ENCODE measurements around the gene PITX3.
"Not testable (repeated sequence)": the region's sequence is repeated elsewhere in the genome, so short reads cannot be mapped to it uniquely, and the experiment has no call there.

PITX3 gene

DNA sequence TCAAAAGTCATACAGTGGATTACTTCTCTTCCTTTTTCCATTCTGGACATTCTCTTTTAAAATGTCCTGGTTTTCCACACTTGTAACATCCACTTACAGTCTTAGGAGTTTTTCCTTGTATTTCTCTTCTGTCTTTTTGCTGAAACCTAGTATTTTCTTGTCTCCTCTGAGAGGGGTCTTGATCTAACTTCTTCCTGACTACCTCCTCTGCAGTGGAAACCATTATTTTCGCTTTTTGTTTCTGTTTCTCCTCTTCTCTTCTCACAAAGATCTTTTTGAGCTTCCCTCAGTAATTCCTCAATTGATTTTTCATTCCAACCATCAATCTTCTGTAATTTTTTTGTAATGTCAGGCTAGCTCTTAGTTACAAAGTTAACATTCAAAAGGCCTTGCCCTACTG lies 38.9 kb downstream of the PITX3 start:
- no peak for DNase-seq (ENCODE audit: low read depth)
- no peak overlapping the region for H3K4me3 ChIP-seq (ENCODE audit: low read length)
- TF ChIP-seq, protein P1, sequence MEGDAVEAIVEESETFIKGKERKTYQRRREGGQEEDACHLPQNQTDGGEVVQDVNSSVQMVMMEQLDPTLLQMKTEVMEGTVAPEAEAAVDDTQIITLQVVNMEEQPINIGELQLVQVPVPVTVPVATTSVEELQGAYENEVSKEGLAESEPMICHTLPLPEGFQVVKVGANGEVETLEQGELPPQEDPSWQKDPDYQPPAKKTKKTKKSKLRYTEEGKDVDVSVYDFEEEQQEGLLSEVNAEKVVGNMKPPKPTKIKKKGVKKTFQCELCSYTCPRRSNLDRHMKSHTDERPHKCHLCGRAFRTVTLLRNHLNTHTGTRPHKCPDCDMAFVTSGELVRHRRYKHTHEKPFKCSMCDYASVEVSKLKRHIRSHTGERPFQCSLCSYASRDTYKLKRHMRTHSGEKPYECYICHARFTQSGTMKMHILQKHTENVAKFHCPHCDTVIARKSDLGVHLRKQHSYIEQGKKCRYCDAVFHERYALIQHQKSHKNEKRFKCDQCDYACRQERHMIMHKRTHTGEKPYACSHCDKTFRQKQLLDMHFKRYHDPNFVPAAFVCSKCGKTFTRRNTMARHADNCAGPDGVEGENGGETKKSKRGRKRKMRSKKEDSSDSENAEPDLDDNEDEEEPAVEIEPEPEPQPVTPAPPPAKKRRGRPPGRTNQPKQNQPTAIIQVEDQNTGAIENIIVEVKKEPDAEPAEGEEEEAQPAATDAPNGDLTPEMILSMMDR (IDR thresholded peaks at IDR 0.05; ENCODE audit: insufficient read depth, low read depth, low read length, missing control alignments): no peak

DNA sequence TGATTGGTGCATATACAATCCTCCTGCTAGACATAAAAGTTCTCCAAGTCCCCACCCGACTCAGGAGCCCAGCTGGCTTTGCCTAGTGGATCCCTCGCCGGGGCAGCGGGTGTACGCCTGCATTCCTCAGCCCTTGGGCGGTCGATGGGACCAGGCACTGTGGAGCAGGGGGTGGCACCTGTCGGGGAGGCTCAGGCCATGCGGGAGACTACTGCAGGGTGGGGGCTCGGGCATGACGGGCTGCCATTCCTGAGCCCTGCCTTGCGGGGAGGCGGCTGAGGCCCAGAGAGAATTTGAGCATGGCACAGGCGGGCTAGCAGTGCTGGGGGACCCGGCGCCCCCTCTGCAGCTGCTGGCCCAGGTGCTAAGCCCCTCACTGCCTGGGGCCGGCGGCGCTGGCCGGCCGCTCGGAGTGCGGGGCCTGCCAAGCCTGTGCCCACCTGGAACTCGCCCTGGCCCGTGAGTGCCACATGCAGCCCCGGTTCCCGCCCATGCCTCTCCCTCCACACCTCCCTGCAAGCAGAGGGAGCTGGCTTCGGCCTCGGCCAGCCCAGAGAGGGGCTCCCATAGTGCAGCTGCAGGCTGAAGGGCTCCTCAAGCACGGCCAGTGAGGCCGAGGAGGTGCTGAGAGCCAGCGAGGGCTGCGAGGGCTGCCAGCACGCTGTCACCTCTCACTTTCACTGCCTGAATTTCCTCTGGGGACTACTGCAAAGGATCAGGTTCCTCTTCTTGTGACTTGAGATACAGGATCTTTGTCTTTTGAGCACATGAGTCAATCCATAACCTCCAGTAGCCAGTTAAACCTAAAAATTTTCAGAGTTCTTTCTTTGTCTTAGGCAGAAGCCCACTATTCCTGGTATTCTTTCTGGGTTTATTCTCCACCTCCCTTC lies 40.3 kb downstream of the PITX3 start:
- no peak overlapping the region for H3K4me3 ChIP-seq (ENCODE audit: low read length)
- DNase-seq (ENCODE audit: low read depth): no peak
- TF ChIP-seq, protein P1 (IDR thresholded peaks at IDR 0.05; ENCODE audit: insufficient read depth, low read depth, low read length, missing control alignments): no peak

DNA sequence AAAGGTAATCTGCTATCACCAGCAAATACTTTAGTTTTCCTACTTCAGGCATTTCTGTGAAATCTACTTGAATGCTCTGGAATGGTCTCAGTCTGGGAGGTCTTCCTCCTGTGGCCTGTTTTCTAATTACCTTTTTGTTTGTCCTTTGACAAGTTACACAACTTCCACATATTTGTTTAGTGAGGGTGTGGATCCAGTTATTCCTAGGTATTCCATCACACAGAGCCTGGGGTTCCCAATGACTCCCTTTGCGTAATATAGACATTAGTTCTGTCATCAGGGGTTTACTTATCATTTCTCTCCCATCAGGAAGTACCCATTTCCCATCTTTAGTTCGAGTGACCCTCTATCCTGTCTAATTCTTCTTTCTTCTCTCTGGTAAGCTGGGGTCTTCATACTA lies 43.3 kb downstream of the PITX3 start:
- H3K4me3 ChIP-seq (ENCODE audit: low read length): no peak overlapping the region
- peak; percentile 12 for DNase-seq (ENCODE audit: low read depth)
- TF ChIP-seq, protein P1 (IDR thresholded peaks at IDR 0.05; ENCODE audit: insufficient read depth, low read depth, low read length, missing control alignments): no peak

- TF ChIP-seq, protein P1 (IDR thresholded peaks at IDR 0.05; ENCODE audit: insufficient read depth, low read depth, low read length, missing control alignments): no peak
- DNase-seq (ENCODE audit: low read depth): no peak
- H3K4me3 ChIP-seq (ENCODE audit: low read length): no peak overlapping the region
These were observed 44.4 kb downstream of the PITX3 start for GRCh38 chr10:102196893-102197292.

- no peak overlapping the region for H3K4me3 ChIP-seq (ENCODE audit: low read length)
- DNase-seq (ENCODE audit: low read depth): peak; percentile 11
- TF ChIP-seq, protein P1 (IDR thresholded peaks at IDR 0.05; ENCODE audit: insufficient read depth, low read depth, low read length, missing control alignments): no peak
These were observed 45.9 kb downstream of the PITX3 start for GRCh38 chr10:102195296-102195870.

GRCh38 chr10:102191956-102192355 lies 49.4 kb downstream of the PITX3 start:
- TF ChIP-seq, protein P1 (IDR thresholded peaks at IDR 0.05; ENCODE audit: insufficient read depth, low read depth, low read length, missing control alignments): no peak
- H3K4me3 ChIP-seq (ENCODE audit: low read length): no peak overlapping the region
- no peak for DNase-seq (ENCODE audit: low read depth)

GRCh38 chr10:102188941-102189898 lies 52.1 kb downstream of the PITX3 start:
- DNase-seq (ENCODE audit: low read depth); H3K4me3 ChIP-seq (ENCODE audit: low read length): not testable (repeated sequence)
